Measurements from ENCODE around the gene DMD. TPM values are rescaled to one million over a fixed set of nuclear protein-coding genes. Genes with fewer than 3 reads are reported as not detected.

DMD gene
- total RNA-seq, 1 donor from 2014 or later = 23.9 TPM

GRCh38 chrX:31679861-31680260, 1531.5 kb downstream of the DMD start:
- Mint-ChIP-seq H3K36me3 (ENCODE audit: insufficient read depth) (no peaks in the 10 kb centered on the region), H3K27ac (no peak overlapping the region), H3K9me3 (ENCODE audit: low read depth) (peaks cover 28% of the 10 kb centered on the region), H3K27me3 (no peaks in the 10 kb centered on the region), H3K4me1 (ENCODE audit: low read depth) (peaks cover 4% of the 10 kb centered on the region), H3K4me3 (ENCODE audit: low read depth) (no peak overlapping the region)
- DNase-seq (ENCODE audit: low spot score, unreplicated experiment) = no peak
- no peak for TF ChIP-seq CTCF (IDR thresholded peaks at IDR 0.05; ENCODE audit: unreplicated experiment)

GRCh38 chrX:31670245-31670644, 1541.1 kb downstream of the DMD start:
- TF ChIP-seq CTCF (IDR thresholded peaks at IDR 0.05; ENCODE audit: unreplicated experiment) = no peak
- Mint-ChIP-seq H3K27ac (no peak overlapping the region), H3K4me1 (ENCODE audit: low read depth) (no peaks in the 10 kb centered on the region), H3K4me3 (ENCODE audit: low read depth) (no peak overlapping the region), H3K36me3 (ENCODE audit: insufficient read depth) (peaks cover 5% of the 10 kb centered on the region), H3K27me3 (no peaks in the 10 kb centered on the region), H3K9me3 (ENCODE audit: low read depth) (peaks cover 32% of the 10 kb centered on the region)
- no peak for DNase-seq (ENCODE audit: low spot score, unreplicated experiment)

GRCh38 chrX:31665454-31665853, 1545.9 kb downstream of the DMD start:
- no peaks in the 10 kb centered on the region for H3K27me3 Mint-ChIP-seq
- H3K36me3 Mint-ChIP-seq (ENCODE audit: insufficient read depth) = no peaks in the 10 kb centered on the region
- no peak for DNase-seq (ENCODE audit: low spot score, unreplicated experiment)
- no peaks in the 10 kb centered on the region for H3K4me1 Mint-ChIP-seq (ENCODE audit: low read depth)
- peaks cover 24% of the 10 kb centered on the region for H3K9me3 Mint-ChIP-seq (ENCODE audit: low read depth)
- H3K4me3 Mint-ChIP-seq (ENCODE audit: low read depth) = no peak overlapping the region
- no peak for TF ChIP-seq CTCF (IDR thresholded peaks at IDR 0.05; ENCODE audit: unreplicated experiment)
- no peak overlapping the region for H3K27ac Mint-ChIP-seq

GRCh38 chrX:31663172-31663571, 1548.2 kb downstream of the DMD start:
- Mint-ChIP-seq H3K36me3 (ENCODE audit: insufficient read depth) (no peaks in the 10 kb centered on the region), H3K4me1 (ENCODE audit: low read depth) (no peaks in the 10 kb centered on the region), H3K27ac (no peak overlapping the region), H3K4me3 (ENCODE audit: low read depth) (no peak overlapping the region), H3K9me3 (ENCODE audit: low read depth) (peaks cover 16% of the 10 kb centered on the region), H3K27me3 (no peaks in the 10 kb centered on the region)
- no peak for DNase-seq (ENCODE audit: low spot score, unreplicated experiment)
- TF ChIP-seq CTCF (IDR thresholded peaks at IDR 0.05; ENCODE audit: unreplicated experiment) = no peak

GRCh38 chrX:31661280-31661810, 1550.0 kb downstream of the DMD start:
- DNase-seq (ENCODE audit: low spot score, unreplicated experiment) = no peak
- no peak overlapping the region for H3K4me3 Mint-ChIP-seq (ENCODE audit: low read depth)
- H3K4me1 Mint-ChIP-seq (ENCODE audit: low read depth) = no peaks in the 10 kb centered on the region
- H3K27ac Mint-ChIP-seq = no peak overlapping the region
- peaks cover 15% of the 10 kb centered on the region for H3K9me3 Mint-ChIP-seq (ENCODE audit: low read depth)
- no peaks in the 10 kb centered on the region for H3K36me3 Mint-ChIP-seq (ENCODE audit: insufficient read depth)
- H3K27me3 Mint-ChIP-seq = no peaks in the 10 kb centered on the region
- TF ChIP-seq CTCF (IDR thresholded peaks at IDR 0.05; ENCODE audit: unreplicated experiment) = no peak
